OCI-LY3 (cell line): ENCODE data around the gene PARD3B.

Experiments used
- H2AFZ ChIP-seq: fragments of 200-600, 300-600 bp; shearing (Covaris generic); 2 replicates; pipeline ENCODE4 v1.6.0; 2014; ENCODE audit warnings: antibody characterized with exemption, low read depth, low read length
- H3K27ac ChIP-seq: fragments of 200-600, 300-600 bp; sonication (generic); 2 replicates; pipeline ENCODE4 v1.5.1; 2014; ENCODE audit warnings: mild to moderate bottlenecking, low read length, moderate library complexity, mixed read lengths
- H3K27me3 ChIP-seq: fragments of 200-600, 300-600 bp; sonication (generic); 2 replicates; pipeline ENCODE4 v1.6.1; 2014; ENCODE audit warnings: low read depth, low read length, mixed read lengths
- H3K36me3 ChIP-seq: fragments of 200-600, 300-600 bp; sonication (generic); replicated peaks from 2 replicates; pipeline ENCODE3; 2014; ENCODE audit warnings: low read depth, low read length, mixed read lengths
- H3K4me1 ChIP-seq: fragments of 300-600, 200-600 bp; sonication (generic); 2 replicates; pipeline ENCODE4 v1.6.1; 2014; ENCODE audit warnings: low read length, mixed read lengths
- H3K4me2 ChIP-seq: fragments of 200-600, 300-600 bp; sonication (generic); 2 replicates; pipeline ENCODE4 v1.6.1; 2014; ENCODE audit warnings: low read length, mixed read lengths
- H3K4me3 ChIP-seq: fragments of 300-600, 200-600 bp; sonication (generic); 2 replicates; pipeline ENCODE4 v1.5.1; 2014; ENCODE audit warnings: antibody characterized with exemption, mild to moderate bottlenecking, low read length, moderate library complexity
- H3K79me2 ChIP-seq: fragments of 300-600, 200-600 bp; shearing (Covaris generic); 2 replicates; pipeline ENCODE4 v1.6.1; 2014; ENCODE audit warnings: mild to moderate bottlenecking, low read length, mixed read lengths
- H3K9ac ChIP-seq: fragments of 300-600, 200-600 bp; shearing (Covaris generic); 2 replicates; pipeline ENCODE4 v1.6.0; 2014; ENCODE audit warnings: mild to moderate bottlenecking, low read length, moderate library complexity
- H3K9me3 ChIP-seq: fragments of 200-600, 300-600 bp; shearing (Covaris generic); 2 replicates; pipeline ENCODE4 v1.6.1; 2014; ENCODE audit warnings: low read length, mixed read lengths; ENCODE audit not compliant: insufficient read depth
- H4K20me1 ChIP-seq: fragments of 200-600, 300-600 bp; sonication (generic); 2 replicates; pipeline ENCODE4 v1.6.1; 2016; ENCODE audit warnings: low read length, mixed read lengths; ENCODE audit not compliant: insufficient read depth
- EZH2phosphoT487 ChIP-seq: fragments of 200-600 bp; shearing (Covaris generic); IDR thresholded peaks from 2 replicates; pipeline ENCODE4 v1.6.1; 2018; ENCODE audit warnings: antibody characterized with exemption, mixed run types, low read depth
- TF ChIP-seq, protein P1 (sequence below): fragments of 200-600, 300-600 bp; sonication (generic); IDR thresholded peaks from 2 replicates; pipeline ENCODE4 v1.5.1; 2014; ENCODE audit warnings: antibody characterized with exemption, low read length, low read depth

PARD3B gene

DNA sequence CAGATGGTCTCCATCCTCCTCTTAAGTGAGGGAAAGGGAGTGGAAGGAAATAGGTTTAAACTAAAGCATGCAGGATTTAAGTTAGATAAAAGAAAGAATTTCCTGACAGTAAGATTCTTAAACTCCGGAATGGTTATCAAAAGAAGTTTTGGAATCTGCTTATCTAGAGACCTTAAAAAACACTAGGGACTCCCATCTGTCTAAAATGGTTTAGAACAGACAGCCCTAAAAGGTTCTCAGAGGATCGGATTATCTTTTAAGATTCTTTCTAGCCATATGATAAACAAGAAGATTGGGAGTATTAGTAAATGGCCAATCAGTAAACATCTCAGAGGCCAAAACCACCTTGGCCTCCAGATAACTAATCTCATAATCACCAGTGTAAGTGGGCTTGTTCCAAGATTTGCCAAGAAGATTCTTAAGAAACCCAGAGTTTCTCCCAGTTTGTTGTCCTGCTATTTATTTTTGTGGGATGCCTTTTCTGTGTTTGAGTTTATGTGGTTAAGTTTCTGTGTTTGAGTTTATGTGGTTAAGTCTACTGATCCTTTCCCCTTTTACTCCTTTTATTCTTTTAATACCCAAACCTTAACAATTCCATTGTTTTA, 822.2 kb downstream of the PARD3B start:
- no peaks in the 10 kb centered on the region for H4K20me1 ChIP-seq
- H3K27ac ChIP-seq, result no peak overlapping the region
- no peak overlapping the region for H3K9ac ChIP-seq
- H3K36me3 ChIP-seq, result no peaks in the 10 kb centered on the region
- TF ChIP-seq EZH2phosphoT487, result no peak
- TF ChIP-seq, protein P1, sequence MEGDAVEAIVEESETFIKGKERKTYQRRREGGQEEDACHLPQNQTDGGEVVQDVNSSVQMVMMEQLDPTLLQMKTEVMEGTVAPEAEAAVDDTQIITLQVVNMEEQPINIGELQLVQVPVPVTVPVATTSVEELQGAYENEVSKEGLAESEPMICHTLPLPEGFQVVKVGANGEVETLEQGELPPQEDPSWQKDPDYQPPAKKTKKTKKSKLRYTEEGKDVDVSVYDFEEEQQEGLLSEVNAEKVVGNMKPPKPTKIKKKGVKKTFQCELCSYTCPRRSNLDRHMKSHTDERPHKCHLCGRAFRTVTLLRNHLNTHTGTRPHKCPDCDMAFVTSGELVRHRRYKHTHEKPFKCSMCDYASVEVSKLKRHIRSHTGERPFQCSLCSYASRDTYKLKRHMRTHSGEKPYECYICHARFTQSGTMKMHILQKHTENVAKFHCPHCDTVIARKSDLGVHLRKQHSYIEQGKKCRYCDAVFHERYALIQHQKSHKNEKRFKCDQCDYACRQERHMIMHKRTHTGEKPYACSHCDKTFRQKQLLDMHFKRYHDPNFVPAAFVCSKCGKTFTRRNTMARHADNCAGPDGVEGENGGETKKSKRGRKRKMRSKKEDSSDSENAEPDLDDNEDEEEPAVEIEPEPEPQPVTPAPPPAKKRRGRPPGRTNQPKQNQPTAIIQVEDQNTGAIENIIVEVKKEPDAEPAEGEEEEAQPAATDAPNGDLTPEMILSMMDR, result no peak
- no peak overlapping the region for H3K4me3 ChIP-seq
- H2AFZ ChIP-seq, result no peak overlapping the region
- peaks cover 7% of the 10 kb centered on the region; the same call in 1 of the 2 replicates for H3K27me3 ChIP-seq
- H3K4me2 ChIP-seq, result no peak overlapping the region
- no peaks in the 10 kb centered on the region for H3K79me2 ChIP-seq
- H3K4me1 ChIP-seq, result no peaks in the 10 kb centered on the region
- H3K9me3 ChIP-seq, result no peaks in the 10 kb centered on the region

DNA sequence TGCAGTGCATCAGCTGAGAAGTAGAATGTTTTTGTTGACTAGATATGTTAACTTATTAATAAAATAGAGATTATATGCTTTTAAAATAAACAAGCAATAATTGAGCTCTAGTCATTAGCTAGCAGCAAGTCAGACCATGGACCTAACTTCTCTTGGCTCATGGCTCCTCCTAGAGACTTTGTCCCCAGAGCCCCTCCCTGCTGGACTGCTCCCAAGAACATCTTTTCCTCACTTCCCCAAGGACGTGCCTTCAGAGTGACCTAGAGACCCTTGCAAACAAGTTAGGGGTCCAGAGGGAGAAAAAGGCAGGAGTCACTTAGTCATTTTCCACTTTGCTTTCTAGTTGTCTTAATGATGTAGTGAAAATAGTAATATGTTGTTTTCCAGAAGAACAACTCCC, 824.5 kb downstream of the PARD3B start:
- H3K79me2 ChIP-seq, result no peaks in the 10 kb centered on the region
- H3K4me1 ChIP-seq, result no peaks in the 10 kb centered on the region
- peaks cover 7% of the 10 kb centered on the region; the same call in 1 of the 2 replicates for H3K27me3 ChIP-seq
- H3K4me2 ChIP-seq, result no peak overlapping the region
- H3K4me3 ChIP-seq, result no peak overlapping the region
- H3K9me3 ChIP-seq, result no peaks in the 10 kb centered on the region
- no peak overlapping the region for H3K27ac ChIP-seq
- TF ChIP-seq, protein P1, result no peak
- no peak for TF ChIP-seq EZH2phosphoT487
- no peaks in the 10 kb centered on the region for H3K36me3 ChIP-seq
- no peaks in the 10 kb centered on the region for H4K20me1 ChIP-seq
- no peak overlapping the region for H2AFZ ChIP-seq
- H3K9ac ChIP-seq, result no peak overlapping the region

DNA sequence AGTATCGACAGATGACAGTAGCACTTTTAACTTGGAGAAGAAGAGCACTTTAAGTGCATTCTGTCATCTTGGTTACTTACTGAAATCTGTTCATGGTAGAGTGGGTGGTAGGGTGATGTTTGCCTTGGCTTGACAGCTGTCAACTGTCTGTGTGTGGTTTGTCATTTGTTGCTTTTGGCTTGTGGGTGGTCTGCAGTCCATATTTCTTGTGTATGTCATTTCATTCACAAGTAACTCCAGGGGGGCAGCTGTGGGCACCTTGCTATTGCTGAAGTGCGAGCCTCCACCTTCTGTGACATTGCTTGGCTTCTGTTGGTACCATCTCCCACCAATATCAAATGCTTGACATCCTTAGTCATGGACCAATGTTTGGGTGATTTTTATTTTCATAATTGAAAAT, 825.5 kb downstream of the PARD3B start:
- no peak overlapping the region for H3K4me2 ChIP-seq

DNA sequence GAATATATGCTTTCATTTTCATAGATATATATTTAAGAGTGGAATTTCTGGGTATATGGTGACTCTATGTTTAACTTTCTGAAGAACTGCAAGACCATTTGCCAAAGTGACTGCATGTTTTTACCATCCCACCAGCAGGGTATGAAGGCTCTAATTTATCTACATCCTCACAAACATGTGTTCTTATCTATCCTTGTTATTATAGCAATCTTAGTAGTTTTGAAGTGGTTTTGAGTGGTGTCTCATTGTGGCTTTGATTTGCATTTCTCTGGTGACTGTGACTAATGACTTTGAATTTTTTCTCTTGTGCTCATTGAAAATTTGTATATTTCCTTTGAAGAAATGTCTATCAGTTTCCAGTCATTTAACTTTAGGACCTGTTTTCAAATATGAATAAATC, 826.9 kb downstream of the PARD3B start:
- H4K20me1 ChIP-seq, result no peaks in the 10 kb centered on the region
- H3K4me1 ChIP-seq, result no peaks in the 10 kb centered on the region
- no peak overlapping the region for H2AFZ ChIP-seq
- no peak overlapping the region for H3K9ac ChIP-seq
- TF ChIP-seq EZH2phosphoT487, result no peak
- TF ChIP-seq, protein P1, result no peak
- no peak overlapping the region for H3K4me3 ChIP-seq
- H3K27me3 ChIP-seq, result peaks cover 6% of the 10 kb centered on the region
- no peak overlapping the region for H3K4me2 ChIP-seq
- H3K27ac ChIP-seq, result no peak overlapping the region
- no peaks in the 10 kb centered on the region for H3K36me3 ChIP-seq
- no peaks in the 10 kb centered on the region for H3K79me2 ChIP-seq
- H3K9me3 ChIP-seq, result no peaks in the 10 kb centered on the region

More for the DNA sequence above, 825.5 kb downstream of the PARD3B start:
- H3K4me3 ChIP-seq, result no peak overlapping the region
- H3K9ac ChIP-seq, result no peak overlapping the region
- no peak overlapping the region for H2AFZ ChIP-seq
- no peaks in the 10 kb centered on the region for H4K20me1 ChIP-seq
- no peaks in the 10 kb centered on the region for H3K79me2 ChIP-seq
- H3K36me3 ChIP-seq, result no peaks in the 10 kb centered on the region
- H3K27me3 ChIP-seq, result peaks cover 7% of the 10 kb centered on the region
- H3K27ac ChIP-seq, result no peak overlapping the region
- no peaks in the 10 kb centered on the region for H3K9me3 ChIP-seq
- no peaks in the 10 kb centered on the region for H3K4me1 ChIP-seq
- TF ChIP-seq, protein P1, result no peak
- no peak for TF ChIP-seq EZH2phosphoT487
